Neural cell (in vitro differentiated cells): ENCODE measurements around the gene NEIL1. TPM values are rescaled to one million over a fixed set of nuclear protein-coding genes. Genes with fewer than 3 reads are reported as not detected.
"Not testable (repeated sequence)": the region's sequence is repeated elsewhere in the genome, so short reads cannot be mapped to it uniquely, and the experiment has no call there.

ENCODE experiments used
- H2AFZ ChIP-seq: fragments of 200-600, 300-800 bp; sonication (generic), shearing (Covaris generic); 2 replicates; pipeline ENCODE4 v1.6.0; 2014; ENCODE audit warnings: low read depth, mild to moderate bottlenecking, antibody characterized with exemption, low read length, moderate library complexity
- H3F3A ChIP-seq: fragments of 200-600 bp; shearing (Covaris generic); 2 replicates; pipeline ENCODE4 v1.6.1; 2016; ENCODE audit warnings: mild to moderate bottlenecking, moderate library complexity, mixed read lengths, antibody characterized with exemption, low read length; ENCODE audit not compliant: insufficient read depth, poor library complexity, severe bottlenecking
- H3K27ac ChIP-seq: fragments of 200-600, 300-800 bp; sonication (generic), shearing (Covaris generic); 2 replicates; pipeline ENCODE4 v1.5.1; 2014; ENCODE audit warnings: mild to moderate bottlenecking, low read length, moderate library complexity
- H3K27me3 ChIP-seq: fragments of 300-800, 200-600 bp; sonication (generic), shearing (Covaris generic); 2 replicates; pipeline ENCODE4 v1.6.0; 2014; ENCODE audit warnings: mild to moderate bottlenecking, low read depth, low read length, moderate library complexity; ENCODE audit not compliant: insufficient read depth
- H3K36me3 ChIP-seq: fragments of 300-800, 200-600 bp; sonication (generic), shearing (Covaris generic); 2 replicates; pipeline ENCODE4 v1.5.1; 2014; ENCODE audit warnings: mild to moderate bottlenecking, antibody characterized with exemption, low read length, moderate library complexity; ENCODE audit not compliant: insufficient read depth
- H3K4me2 ChIP-seq: fragments of 300-800, 200-600 bp; sonication (generic), shearing (Covaris generic); 2 replicates; pipeline ENCODE4 v1.6.0; 2014; ENCODE audit warnings: mild to moderate bottlenecking, low read length
- H3K4me3 ChIP-seq: fragments of 300-800, 200-600 bp; sonication (generic), shearing (Covaris generic); 2 replicates; pipeline ENCODE4 v1.5.1; 2014; ENCODE audit warnings: mild to moderate bottlenecking, low read length, moderate library complexity
- H3K79me2 ChIP-seq: fragments of 200-600 bp; shearing (Covaris generic); replicated peaks from 2 replicates; pipeline ENCODE4 v1.6.0; 2014; ENCODE audit warnings: mild to moderate bottlenecking, low read length, moderate library complexity; ENCODE audit not compliant: insufficient read depth
- H3K9ac ChIP-seq: fragments of 300-800, 200-600 bp; sonication (generic), shearing (Covaris generic); 2 replicates; pipeline ENCODE4 v1.6.1; 2016; ENCODE audit warnings: mild to moderate bottlenecking, low read length, mixed read lengths
- H3K9me2 ChIP-seq: fragments of 200-600 bp; shearing (Covaris generic); 2 replicates; pipeline ENCODE4 v1.6.1; 2016; ENCODE audit warnings: mild to moderate bottlenecking, low read length, mixed read lengths; ENCODE audit not compliant: insufficient read depth
- H3K9me3 ChIP-seq: fragments of 200-600, 300-800 bp; sonication (generic), shearing (Covaris generic); 2 replicates; pipeline ENCODE4 v1.6.1; 2016; ENCODE audit warnings: mild to moderate bottlenecking, mixed run types, low read length, moderate library complexity, mixed read lengths
- H4K20me1 ChIP-seq: fragments of 200-600 bp; shearing (Covaris generic); 2 replicates; pipeline ENCODE4 v1.6.1; 2016; ENCODE audit warnings: mild to moderate bottlenecking, mixed run types; ENCODE audit not compliant: insufficient read depth
- EZH2 ChIP-seq: fragments of 200-600, 300-800 bp; shearing (Covaris generic), sonication (generic); IDR thresholded peaks from 2 replicates; pipeline ENCODE4 v1.6.1; 2014; ENCODE audit warnings: antibody characterized with exemption, low read length, borderline replicate concordance, mild to moderate bottlenecking; ENCODE audit not compliant: insufficient read depth, poor library complexity, severe bottlenecking
- RAD21 ChIP-seq: fragments of 450-650 bp; conservative IDR thresholded peaks from 2 replicates; pipeline ENCODE4 v1.6.1; 2014; ENCODE audit warnings: antibody characterized with exemption, mild to moderate bottlenecking, moderate library complexity
- REST ChIP-seq: IDR thresholded peaks from 2 replicates; pipeline ENCODE4 v1.6.1; 2012; ENCODE audit warnings: borderline replicate concordance
- polyA plus RNA-seq: library from polyadenylated mRNA; depleted of rRNA; stranded (reverse); fragments of >200 nt; gene quantifications from 2 replicates; pipeline ENCODE4 v1.2.3, GENCODE V29; 2014
- TF ChIP-seq, protein P1 (sequence below): fragments of 450-650 bp; IDR thresholded peaks from 2 replicates; pipeline ENCODE4 v1.5.1; 2014; ENCODE audit warnings: antibody characterized with exemption, mild to moderate bottlenecking, moderate library complexity; ENCODE audit not compliant: poor library complexity, severe bottlenecking

The NEIL1 gene
- polyA plus RNA-seq, 1 donor from 2014 or later = 18.6 TPM

DNA sequence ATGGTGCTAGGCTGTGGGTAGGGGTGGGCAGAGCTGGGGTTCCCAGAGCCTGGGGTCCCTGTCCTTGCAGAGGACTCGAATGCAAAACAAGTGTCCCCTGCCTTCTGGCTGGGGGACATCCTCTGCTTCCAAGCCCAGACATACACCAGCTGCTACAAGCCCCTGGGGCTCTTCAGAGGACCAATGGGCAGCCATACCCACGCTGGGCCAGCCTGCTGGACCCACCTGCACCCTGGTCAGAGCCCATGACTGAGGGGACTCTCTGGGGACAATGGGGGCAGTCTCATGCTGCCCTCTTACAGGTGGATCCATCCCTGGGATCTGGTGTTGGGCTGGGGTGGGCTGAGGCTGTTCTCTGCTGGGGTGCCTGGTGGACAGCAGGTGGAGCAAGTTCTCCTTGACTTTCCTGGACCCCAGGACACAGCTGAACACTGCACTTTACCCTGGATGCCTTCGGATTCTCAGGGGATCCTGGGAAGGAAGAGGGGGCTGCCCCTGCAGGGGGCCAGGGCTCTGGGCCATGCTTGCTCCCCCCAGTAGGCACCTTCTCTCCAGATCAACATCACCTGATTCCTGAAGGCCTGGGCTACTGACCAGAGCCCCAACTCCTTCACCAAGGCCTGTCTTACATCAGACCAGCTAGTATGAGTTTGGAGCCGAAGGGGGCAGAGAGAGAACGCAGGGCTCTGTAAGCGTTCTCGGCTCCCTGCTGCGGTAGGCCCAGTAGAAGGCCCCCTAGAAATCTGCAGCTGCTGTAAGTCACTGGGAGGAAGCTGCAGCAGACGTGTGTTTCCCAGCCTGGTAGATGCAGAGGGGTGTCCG is 18.1 kb upstream of the NEIL1 start:
- Histone ChIP-seq H3F3A (no peaks in the 10 kb centered on the region), H3K79me2 (no peaks in the 10 kb centered on the region), H4K20me1 (no peaks in the 10 kb centered on the region), H3K9me2 (no peaks in the 10 kb centered on the region), H3K27ac (no peak overlapping the region), H3K4me2 (no peak overlapping the region), H2AFZ (no peak overlapping the region), H3K9me3 (no peaks in the 10 kb centered on the region), H3K36me3 (no peaks in the 10 kb centered on the region), H3K27me3 (no peaks in the 10 kb centered on the region), H3K4me3 (no peak overlapping the region), H3K9ac (no peak overlapping the region)
- TF ChIP-seq, protein P1, sequence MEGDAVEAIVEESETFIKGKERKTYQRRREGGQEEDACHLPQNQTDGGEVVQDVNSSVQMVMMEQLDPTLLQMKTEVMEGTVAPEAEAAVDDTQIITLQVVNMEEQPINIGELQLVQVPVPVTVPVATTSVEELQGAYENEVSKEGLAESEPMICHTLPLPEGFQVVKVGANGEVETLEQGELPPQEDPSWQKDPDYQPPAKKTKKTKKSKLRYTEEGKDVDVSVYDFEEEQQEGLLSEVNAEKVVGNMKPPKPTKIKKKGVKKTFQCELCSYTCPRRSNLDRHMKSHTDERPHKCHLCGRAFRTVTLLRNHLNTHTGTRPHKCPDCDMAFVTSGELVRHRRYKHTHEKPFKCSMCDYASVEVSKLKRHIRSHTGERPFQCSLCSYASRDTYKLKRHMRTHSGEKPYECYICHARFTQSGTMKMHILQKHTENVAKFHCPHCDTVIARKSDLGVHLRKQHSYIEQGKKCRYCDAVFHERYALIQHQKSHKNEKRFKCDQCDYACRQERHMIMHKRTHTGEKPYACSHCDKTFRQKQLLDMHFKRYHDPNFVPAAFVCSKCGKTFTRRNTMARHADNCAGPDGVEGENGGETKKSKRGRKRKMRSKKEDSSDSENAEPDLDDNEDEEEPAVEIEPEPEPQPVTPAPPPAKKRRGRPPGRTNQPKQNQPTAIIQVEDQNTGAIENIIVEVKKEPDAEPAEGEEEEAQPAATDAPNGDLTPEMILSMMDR = no peak

GRCh38 chr15:75329571-75329970 is 17.3 kb upstream of the NEIL1 start:
- Histone ChIP-seq H3K79me2 (no peaks in the 10 kb centered on the region), H3K9me2 (no peaks in the 10 kb centered on the region), H3K4me3 (no peak overlapping the region), H3K9ac (no peak overlapping the region), H3K27me3 (no peaks in the 10 kb centered on the region), H2AFZ (no peak overlapping the region), H4K20me1 (no peaks in the 10 kb centered on the region), H3K36me3 (no peaks in the 10 kb centered on the region), H3F3A (no peaks in the 10 kb centered on the region), H3K4me2 (no peak overlapping the region), H3K9me3 (no peaks in the 10 kb centered on the region), H3K27ac (no peak overlapping the region)
- TF ChIP-seq RAD21 (no peak), EZH2 (no peak), REST (no peak)

DNA sequence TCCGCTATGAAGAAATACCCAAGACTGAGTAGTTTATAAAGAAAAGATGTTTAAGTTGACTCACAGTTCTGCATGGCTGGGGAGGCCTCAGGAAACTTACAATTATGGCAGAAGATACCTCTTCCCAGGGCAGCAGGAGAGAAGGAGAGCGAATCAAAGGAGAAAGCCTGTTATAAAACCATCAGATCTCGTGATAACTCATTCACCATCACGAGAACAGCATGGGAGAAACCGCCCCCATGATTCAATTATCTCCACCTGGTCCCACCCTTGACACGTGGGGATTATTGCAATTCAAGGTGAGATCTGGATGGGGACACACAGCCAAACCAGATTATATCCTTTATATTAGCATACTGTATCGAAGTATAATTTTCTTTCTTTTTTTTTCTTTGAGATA is 14.7 kb upstream of the NEIL1 start:
- not testable (repeated sequence) for H3K9me3 ChIP-seq, H3K9me2 ChIP-seq, H3K4me2 ChIP-seq, H3K27me3 ChIP-seq, H3K36me3 ChIP-seq, H3K4me3 ChIP-seq, H3F3A ChIP-seq, H4K20me1 ChIP-seq, H3K79me2 ChIP-seq, H2AFZ ChIP-seq, H3K27ac ChIP-seq, H3K9ac ChIP-seq

DNA sequence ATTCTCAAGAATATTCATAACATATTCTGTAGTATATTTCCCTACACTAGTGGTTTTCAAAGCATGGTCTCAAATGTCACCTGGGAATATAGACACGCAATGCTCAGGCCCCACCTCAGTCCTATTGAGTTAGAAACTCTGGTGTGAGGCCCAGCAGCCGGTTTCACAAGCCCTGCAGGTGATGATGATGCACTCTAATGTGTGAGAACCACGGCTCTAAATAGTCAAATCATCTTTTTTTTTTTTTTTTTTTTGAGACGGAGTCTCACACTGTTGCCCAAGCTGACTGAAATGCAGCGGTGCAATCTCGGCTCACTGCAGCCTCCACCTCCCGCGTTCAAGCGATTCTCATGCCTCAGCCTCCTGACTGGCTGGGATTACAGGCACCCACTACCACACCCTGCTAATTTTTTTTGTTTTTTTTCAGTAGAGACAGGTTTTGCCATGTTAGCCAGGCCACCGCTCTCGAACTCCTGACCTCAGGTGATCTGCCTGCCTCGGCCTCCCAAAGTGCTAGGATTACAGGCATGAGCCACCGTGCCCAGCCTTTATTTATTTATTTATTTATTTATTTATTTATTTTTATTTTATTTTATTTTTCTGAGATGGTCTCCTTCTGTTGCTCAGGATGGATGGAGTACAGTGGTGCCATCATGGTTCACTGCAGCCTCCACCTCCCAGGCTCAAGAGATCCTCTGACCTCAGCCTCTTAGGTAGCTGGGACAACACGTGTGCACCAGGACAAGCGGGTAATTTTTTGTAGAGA is 13.0 kb upstream of the NEIL1 start:
- H2AFZ ChIP-seq, H3K9me3 ChIP-seq, H4K20me1 ChIP-seq, H3K27me3 ChIP-seq, H3K9me2 ChIP-seq, H3K79me2 ChIP-seq, H3K4me2 ChIP-seq, H3K27ac ChIP-seq, H3K9ac ChIP-seq, H3K4me3 ChIP-seq, H3F3A ChIP-seq, H3K36me3 ChIP-seq: not testable (repeated sequence)
